GM13977 (cell line): Measurements from ENCODE around the gene NUP214.
A peak's percentile ranks its signal among the peaks of the same experiment; 100 is the strongest.

Source experiments
- DNase-seq: peaks from one replicate; pipeline ENCODE4 v3.0.0; 2012; ENCODE audit warnings: low spot score
- in situ Hi-C: fragments of 300-500 bp; cut with MboI; formaldehyde crosslinking; loops from one replicate; pipeline ENCODE4 v1.12.0; 2022; ENCODE audit warnings: low sequenced_read_pairs, low pct_unique_long_range_greater_than_20kb, mixed read lengths, inconsistent platforms; ENCODE audit not compliant: unreplicated experiment
- TF ChIP-seq, protein P1 (sequence below): IDR thresholded peaks from 2 replicates; pipeline ENCODE4 v1.5.1; 2012; ENCODE audit warnings: mild to moderate bottlenecking, control low read depth; ENCODE audit not compliant: insufficient read depth; ENCODE audit errors: extremely low read depth, missing control alignments

NUP214 gene

GRCh38 chr9:131125288-131126058 lies at the start of gene NUP214:
Gene NUP214, plus strand, starts transcription at chr9:131125586. Its CDS starts 119 bp downstream, at chr9:131125705.
- DNase-seq, result peak; percentile 98
- in situ Hi-C loops, result no loop called here
- TF ChIP-seq, protein P1, sequence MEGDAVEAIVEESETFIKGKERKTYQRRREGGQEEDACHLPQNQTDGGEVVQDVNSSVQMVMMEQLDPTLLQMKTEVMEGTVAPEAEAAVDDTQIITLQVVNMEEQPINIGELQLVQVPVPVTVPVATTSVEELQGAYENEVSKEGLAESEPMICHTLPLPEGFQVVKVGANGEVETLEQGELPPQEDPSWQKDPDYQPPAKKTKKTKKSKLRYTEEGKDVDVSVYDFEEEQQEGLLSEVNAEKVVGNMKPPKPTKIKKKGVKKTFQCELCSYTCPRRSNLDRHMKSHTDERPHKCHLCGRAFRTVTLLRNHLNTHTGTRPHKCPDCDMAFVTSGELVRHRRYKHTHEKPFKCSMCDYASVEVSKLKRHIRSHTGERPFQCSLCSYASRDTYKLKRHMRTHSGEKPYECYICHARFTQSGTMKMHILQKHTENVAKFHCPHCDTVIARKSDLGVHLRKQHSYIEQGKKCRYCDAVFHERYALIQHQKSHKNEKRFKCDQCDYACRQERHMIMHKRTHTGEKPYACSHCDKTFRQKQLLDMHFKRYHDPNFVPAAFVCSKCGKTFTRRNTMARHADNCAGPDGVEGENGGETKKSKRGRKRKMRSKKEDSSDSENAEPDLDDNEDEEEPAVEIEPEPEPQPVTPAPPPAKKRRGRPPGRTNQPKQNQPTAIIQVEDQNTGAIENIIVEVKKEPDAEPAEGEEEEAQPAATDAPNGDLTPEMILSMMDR, result no peak

- in situ Hi-C loops, result no loop called here
- TF ChIP-seq, protein P1, result no peak
- DNase-seq, result no peak
Measured at GRCh38 chr9:131076347-131077195, 48.8 kb upstream of the NUP214 start.

- in situ Hi-C loops, result no loop called here
- TF ChIP-seq, protein P1, result no peak
- DNase-seq, result no peak
Measured at GRCh38 chr9:131078427-131079366, 46.7 kb upstream of the NUP214 start.

DNA sequence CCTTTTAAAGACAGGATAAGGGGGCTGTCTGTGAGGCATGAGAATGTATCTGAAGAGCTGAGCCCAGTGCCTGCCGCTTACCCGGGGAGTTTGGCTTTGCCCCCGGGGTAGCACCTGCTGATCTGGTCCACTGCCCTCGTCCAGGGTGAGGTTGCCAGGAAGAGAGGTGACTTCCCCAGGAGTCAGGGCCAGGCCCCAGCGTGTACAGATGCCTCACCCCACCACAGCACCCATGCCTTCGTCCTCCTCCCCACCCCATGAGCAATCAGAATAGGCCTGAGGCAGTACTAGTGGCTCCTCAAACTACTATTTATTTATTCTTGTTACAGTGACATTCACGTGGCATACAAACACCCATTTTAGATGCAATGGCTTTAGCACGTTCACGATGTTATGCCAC lies 44.8 kb upstream of the NUP214 start:
- in situ Hi-C loops, result no loop called here
- TF ChIP-seq, protein P1, result no peak
- no peak for DNase-seq

- in situ Hi-C loops, result no loop called here
Measured at GRCh38 chr9:131081868-131082267, 43.5 kb upstream of the NUP214 start.

More at GRCh38 chr9:131081868-131082267, 43.5 kb upstream of the NUP214 start:
- no peak for DNase-seq
- TF ChIP-seq, protein P1, result no peak
